Fibroblast of villous mesenchyme (primary cell): ENCODE results near the gene TFPT. TPM values are rescaled to one million over a fixed set of nuclear protein-coding genes. Genes with fewer than 3 reads are reported as not detected.

ENCODE experiments used
- DNase-seq: peaks from one replicate; pipeline ENCODE4 v3.0.0-alpha.2; 2010; ENCODE audit warnings: low read depth
- H3K4me3 ChIP-seq: 2 replicates; pipeline ENCODE4 v1.5.1; 2011; ENCODE audit warnings: low read depth, mild to moderate bottlenecking, low read length
- total RNA-seq: library from RNA; depleted of rRNA; stranded (reverse); fragments of >200 nt; gene quantifications from 2 replicates; pipeline ENCODE4 v1.2.3, GENCODE V29; 2012
- TF ChIP-seq, protein P1 (sequence below): IDR thresholded peaks from 2 replicates; pipeline ENCODE4 v1.5.1; 2012; ENCODE audit warnings: low read depth, mild to moderate bottlenecking, low read length; ENCODE audit not compliant: insufficient read depth

The TFPT gene
- total RNA-seq, 1 donor = 17.7 TPM

DNA sequence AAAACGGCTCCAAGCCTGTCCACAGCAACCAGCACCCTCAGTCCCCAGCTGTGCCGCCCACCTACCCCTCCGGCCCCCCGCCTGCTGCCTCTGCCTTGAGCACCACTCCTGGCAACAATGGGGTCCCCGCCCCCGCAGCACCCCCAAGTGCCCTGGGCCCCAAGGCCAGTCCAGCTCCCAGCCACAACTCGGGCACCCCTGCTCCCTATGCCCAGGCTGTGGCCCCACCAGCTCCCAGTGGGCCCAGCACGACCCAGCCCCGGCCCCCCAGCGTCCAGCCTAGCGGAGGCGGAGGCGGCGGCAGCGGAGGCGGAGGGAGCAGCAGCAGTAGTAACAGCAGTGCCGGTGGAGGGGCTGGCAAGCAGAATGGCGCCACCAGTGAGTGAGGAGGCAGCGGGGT lies 32.7 kb upstream of the TFPT start:
- DNase-seq = no peak
- TF ChIP-seq, protein P1, sequence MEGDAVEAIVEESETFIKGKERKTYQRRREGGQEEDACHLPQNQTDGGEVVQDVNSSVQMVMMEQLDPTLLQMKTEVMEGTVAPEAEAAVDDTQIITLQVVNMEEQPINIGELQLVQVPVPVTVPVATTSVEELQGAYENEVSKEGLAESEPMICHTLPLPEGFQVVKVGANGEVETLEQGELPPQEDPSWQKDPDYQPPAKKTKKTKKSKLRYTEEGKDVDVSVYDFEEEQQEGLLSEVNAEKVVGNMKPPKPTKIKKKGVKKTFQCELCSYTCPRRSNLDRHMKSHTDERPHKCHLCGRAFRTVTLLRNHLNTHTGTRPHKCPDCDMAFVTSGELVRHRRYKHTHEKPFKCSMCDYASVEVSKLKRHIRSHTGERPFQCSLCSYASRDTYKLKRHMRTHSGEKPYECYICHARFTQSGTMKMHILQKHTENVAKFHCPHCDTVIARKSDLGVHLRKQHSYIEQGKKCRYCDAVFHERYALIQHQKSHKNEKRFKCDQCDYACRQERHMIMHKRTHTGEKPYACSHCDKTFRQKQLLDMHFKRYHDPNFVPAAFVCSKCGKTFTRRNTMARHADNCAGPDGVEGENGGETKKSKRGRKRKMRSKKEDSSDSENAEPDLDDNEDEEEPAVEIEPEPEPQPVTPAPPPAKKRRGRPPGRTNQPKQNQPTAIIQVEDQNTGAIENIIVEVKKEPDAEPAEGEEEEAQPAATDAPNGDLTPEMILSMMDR = no peak
- H3K4me3 ChIP-seq = no peak overlapping the region

DNA sequence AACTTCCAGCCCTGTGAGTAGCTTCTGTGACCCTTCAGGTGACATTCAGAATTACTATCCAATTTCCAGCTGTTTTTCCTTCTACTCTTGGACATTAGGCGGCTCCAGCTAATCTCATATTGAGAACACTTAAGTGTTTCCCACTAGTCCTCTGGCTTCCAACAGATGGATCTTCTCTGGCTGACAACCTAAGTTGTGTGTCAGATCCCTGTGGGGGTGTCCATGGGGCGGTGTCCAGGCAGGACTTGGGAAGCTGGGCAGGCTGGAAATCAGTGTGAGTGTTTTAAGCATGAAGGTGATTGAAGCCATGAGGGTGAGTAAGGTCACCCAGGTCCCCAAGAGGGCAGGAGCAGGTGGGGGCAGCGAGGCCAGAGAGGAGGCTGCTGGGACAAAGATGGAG lies 32.2 kb upstream of the TFPT start:
- DNase-seq = no peak
- TF ChIP-seq, protein P1 = no peak
- H3K4me3 ChIP-seq = no peak overlapping the region

DNA sequence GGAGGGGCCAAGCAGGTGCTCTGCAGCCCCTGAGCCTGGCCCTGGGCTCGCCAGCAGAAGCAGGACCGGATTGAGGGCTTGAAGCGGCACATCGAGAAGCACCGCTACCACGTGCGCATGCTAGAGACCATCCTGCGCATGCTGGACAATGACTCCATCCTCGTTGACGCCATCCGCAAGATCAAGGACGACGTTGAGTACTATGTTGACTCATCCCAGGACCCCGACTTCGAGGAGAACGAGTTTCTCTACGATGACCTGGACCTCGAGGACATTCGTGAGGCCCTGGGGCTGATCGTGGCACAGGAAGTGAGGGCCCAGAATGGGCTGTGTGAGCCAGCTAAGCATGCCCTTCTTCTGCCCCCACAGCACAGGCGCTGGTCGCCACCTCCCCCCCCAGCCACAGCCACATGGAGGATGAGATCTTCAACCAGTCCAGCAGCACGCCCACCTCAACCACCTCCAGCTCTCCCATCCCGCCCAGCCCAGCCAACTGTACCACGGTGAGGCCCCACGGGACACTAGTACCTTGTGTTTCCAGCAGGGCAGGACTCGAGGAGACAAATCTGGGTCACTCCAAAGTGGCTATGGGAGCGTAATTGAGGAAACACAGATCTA lies 30.2 kb upstream of the TFPT start:
- TF ChIP-seq, protein P1 = no peak
- no peak overlapping the region for H3K4me3 ChIP-seq
- DNase-seq = no peak

DNA sequence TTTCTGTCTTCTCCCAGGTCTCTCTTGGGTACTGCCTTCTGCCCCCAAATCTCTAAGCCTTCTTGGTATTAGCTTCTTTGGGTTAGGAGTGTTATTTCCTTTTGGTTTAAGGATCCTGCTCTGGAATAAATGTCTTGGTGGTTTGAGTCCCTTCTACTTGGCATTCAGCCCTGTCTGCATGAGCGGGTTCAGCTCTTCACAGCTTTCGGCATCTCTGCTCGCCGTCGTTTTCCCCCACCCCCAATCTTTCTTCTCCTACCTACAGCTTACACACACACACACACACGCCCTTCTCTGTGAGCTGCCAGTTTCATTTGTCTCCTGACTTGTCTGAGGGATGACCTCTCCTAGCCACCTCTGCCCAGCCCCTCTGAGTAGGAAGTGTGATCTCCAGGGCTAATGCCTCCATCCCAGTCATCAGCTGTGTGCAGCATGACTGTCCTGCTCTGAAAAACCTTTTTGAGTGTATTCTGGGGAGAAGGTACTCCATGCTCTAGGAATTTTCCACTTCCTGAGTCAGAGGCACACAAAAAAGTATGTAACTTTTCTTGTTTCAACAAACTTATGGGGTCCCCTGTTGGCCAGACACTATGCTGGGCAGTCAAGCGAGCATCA lies 26.8 kb upstream of the TFPT start:
- no peak for DNase-seq
- TF ChIP-seq, protein P1 = no peak
- H3K4me3 ChIP-seq = no peak overlapping the region

DNA sequence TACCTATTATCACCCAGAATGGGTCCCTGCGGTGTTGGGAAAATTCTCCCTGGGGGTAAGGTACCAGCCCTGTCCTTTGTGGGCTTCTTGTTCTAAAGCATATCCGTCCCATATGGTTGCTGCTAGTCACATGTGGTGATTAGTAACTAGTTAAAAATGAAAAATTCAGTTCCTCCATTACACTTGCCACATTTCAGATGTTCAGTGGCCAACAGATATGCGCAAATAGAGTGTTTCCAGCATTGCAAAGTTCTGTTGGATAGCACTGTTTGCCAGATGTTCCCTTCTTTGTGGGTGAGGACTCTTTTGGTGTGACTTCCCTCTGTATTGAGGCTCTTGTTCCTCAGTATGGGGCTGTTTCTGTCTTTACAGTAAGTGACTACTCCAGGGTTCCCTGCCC lies 25.9 kb upstream of the TFPT start:
- TF ChIP-seq, protein P1 = no peak
- peak; percentile 31 for DNase-seq
- H3K4me3 ChIP-seq = no peak overlapping the region

DNA sequence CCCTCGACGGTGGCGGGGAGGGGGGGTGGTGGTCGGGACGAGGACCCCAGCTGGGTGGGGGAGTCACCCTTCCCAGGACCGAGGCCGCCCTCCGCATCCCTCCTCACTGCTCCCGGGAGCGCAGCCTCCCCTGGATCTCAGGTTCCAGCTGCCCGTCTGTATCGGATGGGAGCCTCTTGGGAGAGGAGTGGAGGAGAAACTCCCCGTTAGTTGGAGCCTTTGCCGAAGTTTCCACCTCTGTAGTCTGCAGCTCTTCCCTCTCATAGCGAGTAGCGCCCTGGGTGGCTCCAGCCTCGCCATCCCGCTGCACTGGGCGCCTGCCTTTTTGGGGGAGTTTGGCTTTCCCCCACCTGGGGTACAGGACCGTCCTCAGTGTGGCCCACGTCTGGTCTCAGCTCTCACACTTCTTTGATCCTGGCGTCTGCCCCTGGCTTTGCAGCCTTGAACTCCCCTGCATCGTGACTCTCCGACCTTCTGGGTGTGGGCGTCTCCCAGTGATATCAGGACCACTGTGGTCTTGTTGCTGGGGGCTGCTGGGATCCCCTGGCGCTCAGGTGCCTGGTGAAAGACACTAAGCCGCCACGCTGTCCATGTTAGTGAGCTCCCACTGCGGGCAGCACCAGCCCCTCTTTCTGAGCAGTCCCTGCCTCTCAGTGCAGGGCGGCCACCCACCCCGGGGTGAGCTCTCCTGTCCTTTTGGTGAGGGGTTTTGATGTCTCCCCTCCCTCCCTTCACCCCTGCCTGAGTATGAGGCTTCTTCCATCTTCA lies 23.2 kb upstream of the TFPT start:
- DNase-seq = no peak
- TF ChIP-seq, protein P1 = no peak
- H3K4me3 ChIP-seq = peak overlapping the region; percentile 85
